PC-9 (cell line): ENCODE results near the gene HCN1.

Experiments
- EZH2 ChIP-seq: fragments of 200-600 bp; sonication (generic); IDR thresholded peaks from 2 replicates; pipeline ENCODE4 v1.8.0; 2017; ENCODE audit warnings: antibody characterized with exemption, low read depth
- TF ChIP-seq, protein P1 (sequence below): fragments of 200-600 bp; sonication (generic); conservative IDR thresholded peaks from 2 replicates; pipeline ENCODE4 v1.6.1; 2017; ENCODE audit warnings: mixed run types, antibody characterized with exemption, mild to moderate bottlenecking, moderate library complexity

DNA sequence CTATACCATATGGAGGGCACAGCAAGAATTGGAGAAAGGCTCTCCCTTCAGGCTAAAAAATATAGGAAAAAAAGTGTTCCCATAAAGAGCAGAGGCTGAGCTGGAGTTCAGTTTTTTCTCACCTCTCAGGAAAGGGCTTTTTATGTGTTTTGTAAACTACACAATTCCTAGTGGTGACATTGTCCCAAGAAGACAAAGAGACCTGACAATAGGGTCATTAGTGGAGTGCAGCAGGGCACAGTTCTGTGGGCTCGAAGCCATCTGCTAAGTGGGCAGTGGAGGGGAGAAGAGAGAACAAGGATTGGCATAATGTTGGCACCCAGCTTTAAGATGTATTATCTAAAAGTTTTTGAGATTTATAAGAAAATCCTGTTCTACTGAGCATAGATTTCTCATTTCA lies 162.5 kb downstream of the HCN1 start:
- TF ChIP-seq, protein P1, sequence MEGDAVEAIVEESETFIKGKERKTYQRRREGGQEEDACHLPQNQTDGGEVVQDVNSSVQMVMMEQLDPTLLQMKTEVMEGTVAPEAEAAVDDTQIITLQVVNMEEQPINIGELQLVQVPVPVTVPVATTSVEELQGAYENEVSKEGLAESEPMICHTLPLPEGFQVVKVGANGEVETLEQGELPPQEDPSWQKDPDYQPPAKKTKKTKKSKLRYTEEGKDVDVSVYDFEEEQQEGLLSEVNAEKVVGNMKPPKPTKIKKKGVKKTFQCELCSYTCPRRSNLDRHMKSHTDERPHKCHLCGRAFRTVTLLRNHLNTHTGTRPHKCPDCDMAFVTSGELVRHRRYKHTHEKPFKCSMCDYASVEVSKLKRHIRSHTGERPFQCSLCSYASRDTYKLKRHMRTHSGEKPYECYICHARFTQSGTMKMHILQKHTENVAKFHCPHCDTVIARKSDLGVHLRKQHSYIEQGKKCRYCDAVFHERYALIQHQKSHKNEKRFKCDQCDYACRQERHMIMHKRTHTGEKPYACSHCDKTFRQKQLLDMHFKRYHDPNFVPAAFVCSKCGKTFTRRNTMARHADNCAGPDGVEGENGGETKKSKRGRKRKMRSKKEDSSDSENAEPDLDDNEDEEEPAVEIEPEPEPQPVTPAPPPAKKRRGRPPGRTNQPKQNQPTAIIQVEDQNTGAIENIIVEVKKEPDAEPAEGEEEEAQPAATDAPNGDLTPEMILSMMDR: no peak
- TF ChIP-seq EZH2: no peak
